Right lung (tissue), 5 donors: ENCODE measurements around the gene ZNF394. TPM values are rescaled to one million over a fixed set of nuclear protein-coding genes. Genes with fewer than 3 reads are reported as not detected.

Experiments used
- DNase-seq, 2 donors: peaks; one replicate each; pipeline ENCODE4 v3.0.0-alpha.2; 2013
- polyA plus RNA-seq, 5 donors: library from polyadenylated mRNA; unstranded; fragments of 120-200 nt; gene quantifications; one replicate each; pipeline versions ENCODE4 v1.2.1 to v1.2.3, GENCODE V29; 2013; ENCODE audit warnings: inconsistent platforms in 1 of 5, low replicate concordance in 1 of 5; ENCODE audit not compliant: insufficient read length in 5 of 5, insufficient read depth in 1 of 5

ZNF394 gene
- polyA plus RNA-seq, 5 donors, result 14.6 to 18.4 (median 15.6) TPM

GRCh38 chr7:99497766-99498545, 2.1 kb downstream of the ZNF394 start:
- DNase-seq, result no peak

GRCh38 chr7:99493823-99494222, 6.3 kb downstream of the ZNF394 start:
- DNase-seq, result no peak

- no peak for DNase-seq
These were observed 9.2 kb downstream of the ZNF394 start for GRCh38 chr7:99490878-99491277.

DNA sequence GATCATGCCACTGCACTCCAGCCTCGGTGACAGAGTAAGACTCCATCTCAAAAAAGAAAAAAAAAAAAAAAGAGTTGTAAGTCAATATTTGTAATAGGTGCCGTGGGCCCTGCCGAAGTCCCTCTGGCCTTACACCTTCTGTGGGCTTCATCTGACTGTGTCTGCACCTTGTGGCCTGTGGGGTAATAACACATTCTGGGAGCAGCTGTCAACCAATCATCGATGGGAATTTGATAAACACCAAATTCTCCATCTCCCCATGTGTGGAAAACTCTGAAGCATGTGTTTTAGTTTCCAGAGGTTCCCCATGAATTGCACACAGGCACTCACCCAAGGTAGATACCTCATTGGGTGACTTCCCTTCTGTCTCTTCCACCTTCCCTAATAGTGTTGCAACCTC, 10.8 kb downstream of the ZNF394 start:
- DNase-seq, result no peak

- no peak for DNase-seq
These were observed 15.0 kb downstream of the ZNF394 start for GRCh38 chr7:99485094-99485493.

- DNase-seq, result no peak
These were observed 21.3 kb downstream of the ZNF394 start for GRCh38 chr7:99478464-99479440.

DNA sequence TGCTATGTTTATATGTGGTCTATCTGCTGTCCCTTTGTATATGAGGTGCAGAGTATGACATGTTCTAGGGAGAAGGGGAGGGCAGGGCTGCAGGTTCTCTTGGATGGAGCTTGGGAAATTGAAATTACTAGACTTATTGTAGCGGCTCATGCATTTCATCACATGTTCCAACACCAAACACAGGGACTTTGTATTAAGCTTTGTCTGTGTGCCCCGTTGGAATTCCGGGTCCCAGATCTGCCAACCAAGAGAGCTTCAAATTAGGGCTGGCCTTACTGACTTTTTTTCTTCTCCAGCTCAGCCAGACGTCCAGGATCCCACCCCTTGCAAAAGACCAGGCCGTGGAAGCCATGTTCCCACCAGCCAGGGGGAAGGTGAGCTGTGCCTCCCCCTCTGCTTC, 24.0 kb downstream of the ZNF394 start:
- DNase-seq, result no peak

- DNase-seq, result peak; percentile 10 to 25
These were observed 26.8 kb downstream of the ZNF394 start for GRCh38 chr7:99473315-99473596.

- peak; percentile 93 to 94 for DNase-seq
These were observed 27.3 kb downstream of the ZNF394 start, which contains the start of gene ZNF789 for GRCh38 chr7:99472561-99473314. Gene ZNF789 (plus strand): TSS chr7:99472890. CDS start chr7:99476457, 3,567 bp downstream.

DNA sequence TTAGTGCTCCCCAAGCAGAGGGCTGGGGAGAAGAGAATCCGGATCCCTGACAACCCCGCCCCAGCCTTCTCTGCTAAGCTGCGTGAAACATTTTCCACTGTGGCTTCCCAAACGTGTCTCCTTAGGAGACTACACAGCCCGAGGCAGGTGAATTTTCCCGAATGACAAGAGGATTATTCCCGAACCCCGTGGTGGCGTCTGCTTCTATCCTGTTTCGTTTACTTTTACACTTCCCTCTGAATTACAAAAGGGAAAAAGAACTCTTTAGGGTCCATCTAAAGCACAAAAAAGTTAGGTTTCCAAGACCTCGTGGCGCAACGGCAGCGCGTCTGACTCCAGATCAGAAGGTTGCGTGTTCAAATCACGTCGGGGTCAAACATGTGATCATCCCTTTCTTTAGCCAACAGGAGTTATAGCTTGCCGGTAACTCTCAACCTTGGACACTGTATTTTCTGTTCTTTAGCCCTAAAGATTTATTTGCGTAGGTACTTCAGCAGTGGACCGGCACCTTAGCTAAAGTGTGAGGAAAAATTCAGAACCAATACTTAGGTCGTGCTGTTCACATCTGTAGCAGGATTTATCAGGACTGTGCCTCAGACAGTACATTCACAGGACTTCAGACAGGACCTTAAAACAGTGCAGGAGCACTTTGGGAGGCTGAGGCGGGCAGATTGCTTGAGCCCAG, 30.6 kb downstream of the ZNF394 start:
- DNase-seq, result no peak

GRCh38 chr7:99468336-99468918, 31.7 kb downstream of the ZNF394 start:
- no peak for DNase-seq

GRCh38 chr7:99465421-99465768, 34.7 kb downstream of the ZNF394 start:
- DNase-seq, result no peak

DNA sequence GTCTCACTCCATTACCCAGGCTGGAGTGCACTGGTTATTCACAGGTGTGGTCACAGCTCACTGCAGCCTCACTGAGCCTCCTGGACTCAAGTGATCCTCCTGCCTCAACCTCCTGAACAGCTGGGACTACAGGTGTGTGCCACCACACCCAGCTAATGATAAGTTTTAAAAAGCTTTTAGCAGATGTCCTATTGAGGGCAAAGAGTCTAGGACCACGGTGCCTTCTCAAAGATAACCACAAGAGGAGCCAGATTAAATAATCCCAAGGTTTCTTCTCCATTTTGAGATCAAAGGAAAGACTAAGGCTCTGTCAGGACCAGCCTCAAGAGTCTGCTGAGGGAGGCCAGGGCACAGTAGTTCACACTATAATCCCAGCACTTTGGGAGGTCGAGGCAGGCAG, 38.9 kb downstream of the ZNF394 start:
- no peak for DNase-seq

DNA sequence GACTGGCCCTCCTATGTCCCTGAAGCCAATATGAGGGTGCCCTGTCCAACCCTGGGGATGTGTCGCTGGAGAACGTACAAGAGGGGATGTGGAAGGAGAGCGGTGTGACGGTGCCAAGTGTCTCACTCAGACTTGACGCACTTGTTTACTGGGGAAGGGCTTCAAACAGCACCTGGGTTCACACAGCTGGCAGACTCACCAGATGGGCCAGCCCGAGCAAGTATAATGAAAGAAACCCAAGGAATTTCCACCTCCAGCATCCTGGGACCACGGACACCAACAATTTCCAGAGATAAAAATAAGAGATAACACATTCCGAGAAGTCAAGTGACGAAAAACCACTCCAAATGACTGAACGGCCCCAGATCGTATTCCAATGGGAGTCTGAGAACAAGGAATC, 39.4 kb downstream of the ZNF394 start:
- no peak for DNase-seq

DNA sequence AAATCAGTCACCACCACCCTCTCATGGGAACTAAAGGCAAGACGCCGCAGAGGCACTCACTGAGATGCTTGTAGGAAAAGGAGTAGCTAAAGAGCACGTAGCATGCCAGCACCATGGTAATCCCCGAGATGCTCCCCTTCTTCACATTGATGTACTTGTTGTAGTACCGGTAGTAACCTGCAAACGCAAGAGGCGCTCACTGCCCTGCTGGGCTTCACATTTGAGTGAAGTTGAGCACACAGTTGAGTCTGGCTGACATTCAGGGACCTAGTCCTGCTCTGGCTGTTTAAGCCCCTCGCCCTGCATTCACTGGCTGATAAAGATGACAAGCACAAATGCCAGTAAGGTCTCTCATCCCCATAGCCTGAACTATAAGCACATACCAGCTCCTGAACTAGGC, 41.0 kb downstream of the ZNF394 start:
- no peak for DNase-seq

DNA sequence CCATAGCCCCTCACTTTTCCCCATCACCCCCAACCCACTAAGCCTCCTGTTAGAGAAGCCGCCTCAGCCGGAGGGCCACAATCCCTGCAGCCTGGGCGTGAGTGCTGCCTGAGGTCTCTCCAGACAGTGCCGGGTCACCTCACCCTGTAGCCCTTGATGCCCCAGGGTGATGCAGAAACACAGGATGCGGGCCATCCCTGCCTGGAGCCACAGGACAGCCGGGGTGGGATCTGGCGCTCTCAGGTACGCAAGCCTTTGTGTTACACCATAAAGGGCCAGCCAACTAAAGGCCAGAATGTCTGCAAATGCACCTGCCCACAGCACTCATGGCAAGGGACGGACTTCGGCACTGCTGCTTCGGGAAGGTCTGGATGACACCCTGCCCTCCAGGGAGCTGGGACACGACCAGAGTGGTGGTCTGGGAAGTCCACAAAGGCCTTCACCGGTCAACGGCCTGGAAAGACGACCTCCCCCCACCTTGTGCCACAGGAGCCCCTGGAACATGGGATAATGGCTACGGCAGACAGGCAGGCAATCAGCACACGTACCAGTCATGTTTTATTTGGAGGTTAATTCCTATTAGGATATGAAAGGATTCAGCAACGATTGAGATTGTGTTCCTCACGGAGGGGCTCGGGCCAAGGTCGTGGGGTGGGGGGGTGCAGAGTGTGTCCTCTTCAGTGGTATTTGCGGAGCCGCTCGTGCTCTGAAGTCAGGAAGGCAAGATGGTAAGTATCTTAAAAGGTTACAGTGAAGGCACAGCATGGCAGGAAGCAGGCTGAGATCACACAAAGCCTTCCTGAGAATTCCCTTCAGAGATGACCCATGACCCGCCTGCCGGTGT, 42.2 kb downstream of the ZNF394 start:
- no peak for DNase-seq

GRCh38 chr7:99457050-99457649, 42.9 kb downstream of the ZNF394 start:
- no peak for DNase-seq

- DNase-seq, result no peak
These were observed 43.8 kb downstream of the ZNF394 start for GRCh38 chr7:99456288-99456687.

DNA sequence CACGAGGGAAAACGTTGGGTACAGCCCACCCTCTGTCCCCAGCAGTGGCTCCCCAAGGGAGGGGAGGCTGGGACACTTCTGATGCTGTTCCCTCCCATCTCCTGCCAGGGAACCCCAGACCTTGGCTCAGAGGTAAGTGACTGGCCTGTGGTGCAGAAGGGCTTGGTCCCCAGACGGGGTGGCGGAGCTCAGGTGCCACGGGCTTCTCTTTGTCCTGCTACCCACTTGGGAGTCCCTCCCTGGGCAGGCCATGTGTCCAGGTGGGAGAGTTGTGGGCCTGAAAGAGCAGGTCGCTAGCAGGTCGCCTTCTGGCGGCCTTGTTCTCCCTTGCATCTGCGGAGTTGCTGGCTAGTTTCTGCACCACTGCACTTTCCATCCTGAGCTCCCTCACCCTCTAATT, 44.2 kb downstream of the ZNF394 start:
- no peak for DNase-seq

DNA sequence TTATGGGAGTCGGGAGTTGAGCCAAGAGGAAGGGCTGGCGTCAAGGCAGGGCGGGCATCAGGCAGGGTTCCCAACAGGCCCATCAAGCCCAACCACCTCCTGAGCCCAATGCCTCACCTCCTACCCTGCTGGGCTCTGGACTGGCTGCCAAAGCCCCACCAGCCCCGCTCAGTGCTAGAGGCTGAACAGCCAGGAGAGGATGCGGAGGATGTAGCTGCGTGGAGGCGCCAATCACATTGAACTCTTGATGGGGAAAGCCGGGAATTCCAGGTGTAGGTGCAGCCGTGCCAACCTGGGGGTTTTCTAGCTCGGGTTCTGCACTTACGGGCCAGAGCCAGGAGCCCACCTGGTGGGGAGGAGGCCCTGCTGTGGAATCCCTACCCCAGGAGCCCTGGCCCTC, 47.0 kb downstream of the ZNF394 start:
- DNase-seq, result no peak
